ENCODE data around the gene CAST. TPM values are rescaled to one million over a fixed set of nuclear protein-coding genes. Genes with fewer than 3 reads are reported as not detected.

CAST gene
- total RNA-seq, 2 donors from 2014 or later, result 175 to 347 TPM

- H3K27me3 ChIP-seq (replicated peaks; ENCODE audit: insufficient read depth), result no peaks in the 10 kb centered on the region
- peak overlapping the region; percentile 97 for H3K4me3 ChIP-seq
- no peaks in the 10 kb centered on the region for H3K9me3 ChIP-seq
- ATAC-seq (ENCODE audit: insufficient number of reproducible peaks, low FRiP score, low read depth) (no peak), DNase-seq (ENCODE audit: low spot score) (no peak)
- no peaks in the 10 kb centered on the region for H3K36me3 ChIP-seq
- peaks cover 18 to 38% of the 10 kb centered on the region in 2 donors for H3K4me1 ChIP-seq (ENCODE audit: control insufficient read depth in 1 of 2, low read depth in 2 of 2)
- H3K27ac ChIP-seq, result peak overlapping the region; percentile 99
- TF ChIP-seq, protein P1, sequence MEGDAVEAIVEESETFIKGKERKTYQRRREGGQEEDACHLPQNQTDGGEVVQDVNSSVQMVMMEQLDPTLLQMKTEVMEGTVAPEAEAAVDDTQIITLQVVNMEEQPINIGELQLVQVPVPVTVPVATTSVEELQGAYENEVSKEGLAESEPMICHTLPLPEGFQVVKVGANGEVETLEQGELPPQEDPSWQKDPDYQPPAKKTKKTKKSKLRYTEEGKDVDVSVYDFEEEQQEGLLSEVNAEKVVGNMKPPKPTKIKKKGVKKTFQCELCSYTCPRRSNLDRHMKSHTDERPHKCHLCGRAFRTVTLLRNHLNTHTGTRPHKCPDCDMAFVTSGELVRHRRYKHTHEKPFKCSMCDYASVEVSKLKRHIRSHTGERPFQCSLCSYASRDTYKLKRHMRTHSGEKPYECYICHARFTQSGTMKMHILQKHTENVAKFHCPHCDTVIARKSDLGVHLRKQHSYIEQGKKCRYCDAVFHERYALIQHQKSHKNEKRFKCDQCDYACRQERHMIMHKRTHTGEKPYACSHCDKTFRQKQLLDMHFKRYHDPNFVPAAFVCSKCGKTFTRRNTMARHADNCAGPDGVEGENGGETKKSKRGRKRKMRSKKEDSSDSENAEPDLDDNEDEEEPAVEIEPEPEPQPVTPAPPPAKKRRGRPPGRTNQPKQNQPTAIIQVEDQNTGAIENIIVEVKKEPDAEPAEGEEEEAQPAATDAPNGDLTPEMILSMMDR (IDR thresholded peaks at IDR 0.05), result no peak
Observed at GRCh38 chr5:96660971-96661854, 963 bp upstream of the CAST start.

- peak overlapping the region; percentile 97 for H3K4me3 ChIP-seq
- TF ChIP-seq, protein P1 (IDR thresholded peaks at IDR 0.05), result no peak
- H3K36me3 ChIP-seq, result no peaks in the 10 kb centered on the region
- DNase-seq (ENCODE audit: low spot score) (peak; percentile 65), ATAC-seq (ENCODE audit: insufficient number of reproducible peaks, low FRiP score, low read depth) (peak; percentile 91)
- no peaks in the 10 kb centered on the region for H3K9me3 ChIP-seq
- H3K27me3 ChIP-seq (replicated peaks; ENCODE audit: insufficient read depth), result no peaks in the 10 kb centered on the region
- peak overlapping the region; percentile 99 for H3K27ac ChIP-seq
- H3K4me1 ChIP-seq (ENCODE audit: control insufficient read depth in 1 of 2, low read depth in 2 of 2), result peaks cover 14 to 40% of the 10 kb centered on the region in 2 donors
Observed at GRCh38 chr5:96662725-96663518, 746 bp downstream of the CAST start.

DNA sequence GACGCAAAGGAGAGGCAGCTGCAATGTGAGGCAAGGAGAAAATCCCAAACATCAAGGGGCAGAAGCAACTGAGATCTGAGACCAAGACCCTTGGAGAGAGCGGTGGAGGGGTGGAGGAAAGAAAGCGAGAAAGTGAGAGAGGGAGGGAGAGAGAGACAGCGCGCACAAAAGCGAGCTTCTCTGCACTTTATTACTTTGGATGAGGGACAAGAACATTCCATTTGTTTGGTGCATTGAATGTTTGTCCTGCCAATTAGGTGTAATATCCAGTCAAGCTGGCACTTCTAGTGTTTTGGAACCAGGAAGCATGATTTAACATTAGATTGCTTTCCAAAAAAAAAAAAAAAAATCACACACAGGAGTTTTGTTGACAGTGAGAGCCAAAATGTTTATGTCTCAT, 1.4 kb downstream of the CAST start:
- Histone ChIP-seq H3K27me3 (replicated peaks; ENCODE audit: insufficient read depth) (no peaks in the 10 kb centered on the region), H3K4me1 (ENCODE audit: control insufficient read depth in 1 of 2, low read depth in 2 of 2) (peaks cover 14 to 45% of the 10 kb centered on the region in 2 donors), H3K4me3 (peak overlapping the region; percentile 97), H3K9me3 (no peaks in the 10 kb centered on the region), H3K36me3 (no peaks in the 10 kb centered on the region), H3K27ac (peak overlapping the region; percentile 99)
- no peak for DNase-seq (ENCODE audit: low spot score)
- TF ChIP-seq, protein P1 (IDR thresholded peaks at IDR 0.05), result no peak
- no peak for ATAC-seq (ENCODE audit: insufficient number of reproducible peaks, low FRiP score, low read depth)

GRCh38 chr5:96664669-96665068, 2.5 kb downstream of the CAST start:
- H3K27ac ChIP-seq, result no peak overlapping the region
- no peak overlapping the region for H3K4me3 ChIP-seq
- H3K27me3 ChIP-seq (replicated peaks; ENCODE audit: insufficient read depth), result no peaks in the 10 kb centered on the region
- H3K9me3 ChIP-seq, result no peaks in the 10 kb centered on the region
- no peak for DNase-seq (ENCODE audit: low spot score)
- TF ChIP-seq, protein P1 (IDR thresholded peaks at IDR 0.05), result no peak
- no peak for ATAC-seq (ENCODE audit: insufficient number of reproducible peaks, low FRiP score, low read depth)
- no peaks in the 10 kb centered on the region for H3K36me3 ChIP-seq
- H3K4me1 ChIP-seq (ENCODE audit: control insufficient read depth in 1 of 2, low read depth in 2 of 2), result peaks cover 17 to 56% of the 10 kb centered on the region in 2 donors

DNA sequence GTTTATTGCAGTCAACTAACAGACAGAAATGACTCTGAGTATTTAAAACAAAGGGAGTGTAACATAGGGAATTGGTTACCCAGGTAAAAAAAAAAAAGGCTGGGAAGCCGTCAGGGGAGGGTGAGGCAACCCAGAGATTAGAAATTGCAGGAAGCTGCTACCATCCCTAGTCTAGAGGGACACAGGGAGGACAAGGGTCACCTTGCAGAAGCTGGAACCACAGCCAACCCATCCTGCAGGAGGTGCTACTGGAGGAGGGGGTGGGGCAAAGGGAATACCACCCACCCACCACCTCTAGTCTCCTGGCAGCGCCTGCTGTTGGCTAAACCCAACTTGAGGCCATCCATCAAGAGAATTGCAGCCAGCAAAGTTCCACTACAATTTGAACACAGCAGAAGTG, 6.5 kb downstream of the CAST start:
- H3K36me3 ChIP-seq, result no peaks in the 10 kb centered on the region
- TF ChIP-seq, protein P1 (IDR thresholded peaks at IDR 0.05), result no peak
- H3K9me3 ChIP-seq, result no peaks in the 10 kb centered on the region
- H3K27ac ChIP-seq, result no peak overlapping the region
- no peak overlapping the region for H3K4me3 ChIP-seq
- no peaks in the 10 kb centered on the region for H3K27me3 ChIP-seq (replicated peaks; ENCODE audit: insufficient read depth)
- no peak for DNase-seq (ENCODE audit: low spot score)
- ATAC-seq (ENCODE audit: insufficient number of reproducible peaks, low FRiP score, low read depth), result no peak
- H3K4me1 ChIP-seq (ENCODE audit: control insufficient read depth in 1 of 2, low read depth in 2 of 2), result peaks cover 22 to 59% of the 10 kb centered on the region in 2 donors
